ENCODE data around the gene SORBS1.

Gene SORBS1

DNA sequence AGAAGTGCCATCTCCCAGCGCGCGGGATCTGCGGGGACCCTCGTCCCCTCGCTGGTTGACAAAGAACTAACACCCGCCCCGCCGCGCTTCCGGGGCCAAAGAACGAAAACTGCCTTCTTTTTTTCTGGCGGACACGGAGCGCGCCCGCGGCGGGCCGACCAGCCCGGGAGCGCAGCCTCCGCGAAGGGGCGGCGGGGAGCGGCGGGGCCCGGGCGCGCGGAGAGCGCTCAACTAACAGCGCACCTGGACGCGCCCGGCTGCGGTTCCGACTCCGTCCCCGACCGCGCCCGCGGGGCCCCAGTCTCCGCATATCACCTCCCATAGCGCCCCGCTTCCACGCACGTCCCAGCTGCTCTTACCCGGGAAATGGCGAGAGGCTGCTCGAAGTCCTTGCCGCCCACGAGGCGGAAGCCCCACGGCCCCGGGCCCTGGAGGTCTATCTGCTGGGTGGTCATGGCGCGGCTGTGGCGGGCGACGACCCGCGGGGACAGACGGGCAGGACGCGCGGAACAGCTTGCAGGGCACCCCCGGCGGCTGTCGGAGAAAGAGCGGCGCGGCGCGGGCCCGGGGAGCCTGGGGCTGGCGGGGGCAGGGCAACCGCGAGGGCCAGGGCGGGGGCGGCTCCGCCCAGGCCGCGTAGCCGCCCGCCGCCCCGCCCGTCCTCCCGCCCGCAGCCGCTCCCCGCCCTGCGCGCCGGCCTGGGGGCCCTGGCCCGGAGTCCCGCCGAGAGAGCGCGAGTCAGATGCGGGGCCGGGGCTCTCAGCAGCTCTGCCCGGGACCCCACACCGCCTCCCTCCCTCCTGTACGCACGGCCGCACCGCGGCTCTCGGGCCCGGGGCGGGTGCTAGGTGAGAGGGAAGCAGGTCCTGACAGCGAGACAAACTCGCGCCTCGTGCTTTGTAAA is 270.5 kb downstream of the SORBS1 start, which contains the start of gene PDLIM1:
Gene PDLIM1 (minus strand): TSS at position 543 of the 904 bp plus-strand sequence. CDS start 88 bp downstream, at position 455.
- no peaks in the 10 kb centered on the region for H3K36me3 Mint-ChIP-seq (ENCODE audit: low read depth)
- peak within 1 kb of the TSS; percentile 79 for H3K4me3 Mint-ChIP-seq
- H3K27me3 Mint-ChIP-seq (ENCODE audit: low read depth): peaks cover 49% of the 10 kb centered on the region
- peak within 1 kb of the TSS; percentile 64 for H3K27ac Mint-ChIP-seq
- H3K4me1 Mint-ChIP-seq (ENCODE audit: low read depth): peaks cover 31% of the 10 kb centered on the region
- H3K9me3 Mint-ChIP-seq: no peaks in the 10 kb centered on the region

DNA sequence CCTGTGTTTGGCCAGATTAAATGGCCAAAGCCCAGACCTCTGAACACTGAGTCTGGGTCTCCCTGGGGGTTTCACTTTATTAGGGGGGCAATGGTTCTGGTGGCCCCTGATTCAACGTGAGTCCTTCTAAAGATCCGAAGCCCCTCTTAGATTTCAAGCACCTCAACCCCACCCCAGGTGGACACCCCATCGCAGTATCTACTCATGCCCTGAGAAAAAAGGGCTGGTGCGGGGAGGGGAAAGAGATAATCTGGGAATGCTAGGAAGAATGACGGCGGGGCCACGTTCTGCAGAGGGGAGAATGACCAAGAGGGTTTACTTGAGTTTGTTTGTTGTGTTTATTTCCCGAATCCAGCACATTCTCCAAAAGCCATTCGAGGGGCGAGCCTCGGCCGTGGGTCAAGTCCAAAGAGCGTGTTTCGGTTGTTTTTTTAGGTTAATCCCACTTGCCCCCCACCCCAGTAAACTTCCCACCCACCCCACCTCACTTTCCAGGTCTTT is 271.2 kb downstream of the SORBS1 start:
- H3K9me3 Mint-ChIP-seq: no peaks in the 10 kb centered on the region
- peaks cover 49% of the 10 kb centered on the region for H3K27me3 Mint-ChIP-seq (ENCODE audit: low read depth)
- peak overlapping the region; percentile 76 for H3K4me3 Mint-ChIP-seq
- H3K36me3 Mint-ChIP-seq (ENCODE audit: low read depth): no peaks in the 10 kb centered on the region
- H3K4me1 Mint-ChIP-seq (ENCODE audit: low read depth): peaks cover 24% of the 10 kb centered on the region
- no peak overlapping the region for H3K27ac Mint-ChIP-seq

GRCh38 chr10:95289003-95289920 is 271.9 kb downstream of the SORBS1 start:
- H3K4me1 Mint-ChIP-seq (ENCODE audit: low read depth): peaks cover 20% of the 10 kb centered on the region
- no peaks in the 10 kb centered on the region for H3K9me3 Mint-ChIP-seq
- H3K27ac Mint-ChIP-seq: no peak overlapping the region
- H3K4me3 Mint-ChIP-seq: peak overlapping the region; percentile 76
- peaks cover 44% of the 10 kb centered on the region for H3K27me3 Mint-ChIP-seq (ENCODE audit: low read depth)
- H3K36me3 Mint-ChIP-seq (ENCODE audit: low read depth): no peaks in the 10 kb centered on the region

- Mint-ChIP-seq H3K36me3 (ENCODE audit: low read depth) (no peaks in the 10 kb centered on the region), H3K4me1 (ENCODE audit: low read depth) (peaks cover 14% of the 10 kb centered on the region), H3K9me3 (no peaks in the 10 kb centered on the region), H3K27ac (no peak overlapping the region), H3K4me3 (no peak overlapping the region), H3K27me3 (ENCODE audit: low read depth) (peaks cover 38% of the 10 kb centered on the region)
These were observed 272.9 kb downstream of the SORBS1 start for GRCh38 chr10:95288303-95288702.

- Mint-ChIP-seq H3K4me3 (no peak overlapping the region), H3K27me3 (ENCODE audit: low read depth) (peaks cover 38% of the 10 kb centered on the region), H3K9me3 (no peaks in the 10 kb centered on the region), H3K36me3 (ENCODE audit: low read depth) (no peaks in the 10 kb centered on the region), H3K4me1 (ENCODE audit: low read depth) (peaks cover 13% of the 10 kb centered on the region), H3K27ac (no peak overlapping the region)
These were observed 273.9 kb downstream of the SORBS1 start for GRCh38 chr10:95287281-95287680.

DNA sequence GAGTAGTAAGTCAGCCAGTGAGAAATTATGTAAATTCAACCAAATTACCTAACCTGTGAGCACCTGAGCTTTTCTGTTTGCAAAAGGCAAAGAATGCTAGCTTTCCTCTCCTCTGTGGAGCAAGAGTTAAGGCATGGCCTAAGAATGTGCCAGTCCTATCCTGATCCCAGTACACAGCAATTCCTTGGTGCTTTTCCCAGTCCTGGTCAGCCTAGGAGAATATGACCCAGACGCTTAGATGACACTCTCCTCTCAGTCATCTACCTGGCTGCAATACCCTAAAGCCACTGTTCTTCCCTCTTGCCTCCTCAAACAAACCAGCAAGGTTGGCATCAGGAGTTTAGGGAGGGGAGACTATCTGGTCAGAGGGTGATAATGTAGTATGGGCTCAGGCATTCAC is 274.5 kb downstream of the SORBS1 start:
- no peak overlapping the region for H3K4me3 Mint-ChIP-seq
- peaks cover 12% of the 10 kb centered on the region for H3K4me1 Mint-ChIP-seq (ENCODE audit: low read depth)
- no peak overlapping the region for H3K27ac Mint-ChIP-seq
- no peaks in the 10 kb centered on the region for H3K36me3 Mint-ChIP-seq (ENCODE audit: low read depth)
- H3K27me3 Mint-ChIP-seq (ENCODE audit: low read depth): peaks cover 37% of the 10 kb centered on the region
- no peaks in the 10 kb centered on the region for H3K9me3 Mint-ChIP-seq

GRCh38 chr10:95285556-95285955 is 275.6 kb downstream of the SORBS1 start:
- no peak overlapping the region for H3K27ac Mint-ChIP-seq
- H3K4me1 Mint-ChIP-seq (ENCODE audit: low read depth): peaks cover 8% of the 10 kb centered on the region
- H3K27me3 Mint-ChIP-seq (ENCODE audit: low read depth): peaks cover 34% of the 10 kb centered on the region
- no peaks in the 10 kb centered on the region for H3K36me3 Mint-ChIP-seq (ENCODE audit: low read depth)
- no peak overlapping the region for H3K4me3 Mint-ChIP-seq
- H3K9me3 Mint-ChIP-seq: no peaks in the 10 kb centered on the region

GRCh38 chr10:95284807-95285206 is 276.4 kb downstream of the SORBS1 start:
- Mint-ChIP-seq H3K4me3 (no peak overlapping the region), H3K9me3 (no peaks in the 10 kb centered on the region), H3K27me3 (ENCODE audit: low read depth) (peaks cover 28% of the 10 kb centered on the region), H3K4me1 (ENCODE audit: low read depth) (peaks cover 6% of the 10 kb centered on the region), H3K36me3 (ENCODE audit: low read depth) (no peaks in the 10 kb centered on the region), H3K27ac (no peak overlapping the region)

GRCh38 chr10:95282107-95282506 is 279.1 kb downstream of the SORBS1 start:
- peaks cover 6% of the 10 kb centered on the region for H3K4me1 Mint-ChIP-seq (ENCODE audit: low read depth)
- peaks cover 3% of the 10 kb centered on the region for H3K36me3 Mint-ChIP-seq (ENCODE audit: low read depth)
- H3K4me3 Mint-ChIP-seq: no peak overlapping the region
- H3K9me3 Mint-ChIP-seq: no peaks in the 10 kb centered on the region
- peaks cover 10% of the 10 kb centered on the region for H3K27me3 Mint-ChIP-seq (ENCODE audit: low read depth)
- H3K27ac Mint-ChIP-seq: no peak overlapping the region

DNA sequence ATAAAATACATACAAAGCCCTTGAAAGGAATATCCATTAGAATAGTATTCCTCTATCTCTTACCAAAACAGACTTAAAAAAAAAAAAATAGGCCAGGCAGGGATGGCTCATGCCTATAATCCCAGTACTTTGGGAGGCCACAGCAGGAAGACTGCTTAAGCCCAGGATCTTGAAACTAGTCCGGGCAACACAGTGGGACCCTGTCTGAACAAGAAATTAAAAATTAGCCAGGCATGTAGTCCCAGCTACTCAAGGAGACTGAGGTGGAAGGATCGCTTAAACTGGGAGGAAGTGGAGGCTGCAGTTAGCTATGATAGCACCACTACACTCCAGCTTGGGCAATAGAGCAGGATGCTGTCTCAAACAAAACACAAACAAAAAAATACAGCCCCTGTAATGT is 280.0 kb downstream of the SORBS1 start:
- Mint-ChIP-seq H3K27me3 (ENCODE audit: low read depth) (peaks cover 5% of the 10 kb centered on the region), H3K27ac (no peak overlapping the region), H3K36me3 (ENCODE audit: low read depth) (peaks cover 3% of the 10 kb centered on the region), H3K4me3 (no peak overlapping the region), H3K4me1 (ENCODE audit: low read depth) (peaks cover 6% of the 10 kb centered on the region), H3K9me3 (no peaks in the 10 kb centered on the region)

DNA sequence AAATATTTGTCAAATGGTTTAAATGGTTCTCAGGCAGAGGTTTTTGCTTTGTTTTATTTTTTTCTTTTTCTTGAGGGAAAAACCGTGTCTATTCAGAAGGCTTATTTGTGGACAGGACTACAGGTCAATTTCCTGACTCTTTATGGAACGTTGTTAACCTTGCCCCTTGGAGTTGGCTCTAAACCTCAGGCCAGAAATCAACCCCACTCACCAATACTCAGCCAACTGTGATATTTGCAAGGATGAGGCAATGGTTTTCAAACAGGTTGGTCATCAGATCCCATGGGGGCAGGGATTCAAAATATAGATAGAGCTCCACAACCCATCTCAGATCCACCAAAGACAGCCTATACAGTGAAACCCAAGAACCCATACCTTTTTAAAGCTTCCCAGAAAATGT is 280.5 kb downstream of the SORBS1 start:
- H3K4me1 Mint-ChIP-seq (ENCODE audit: low read depth): peaks cover 6% of the 10 kb centered on the region
- H3K4me3 Mint-ChIP-seq: no peak overlapping the region
- no peaks in the 10 kb centered on the region for H3K9me3 Mint-ChIP-seq
- H3K36me3 Mint-ChIP-seq (ENCODE audit: low read depth): peaks cover 3% of the 10 kb centered on the region
- H3K27me3 Mint-ChIP-seq (ENCODE audit: low read depth): peaks cover 5% of the 10 kb centered on the region
- H3K27ac Mint-ChIP-seq: no peak overlapping the region

DNA sequence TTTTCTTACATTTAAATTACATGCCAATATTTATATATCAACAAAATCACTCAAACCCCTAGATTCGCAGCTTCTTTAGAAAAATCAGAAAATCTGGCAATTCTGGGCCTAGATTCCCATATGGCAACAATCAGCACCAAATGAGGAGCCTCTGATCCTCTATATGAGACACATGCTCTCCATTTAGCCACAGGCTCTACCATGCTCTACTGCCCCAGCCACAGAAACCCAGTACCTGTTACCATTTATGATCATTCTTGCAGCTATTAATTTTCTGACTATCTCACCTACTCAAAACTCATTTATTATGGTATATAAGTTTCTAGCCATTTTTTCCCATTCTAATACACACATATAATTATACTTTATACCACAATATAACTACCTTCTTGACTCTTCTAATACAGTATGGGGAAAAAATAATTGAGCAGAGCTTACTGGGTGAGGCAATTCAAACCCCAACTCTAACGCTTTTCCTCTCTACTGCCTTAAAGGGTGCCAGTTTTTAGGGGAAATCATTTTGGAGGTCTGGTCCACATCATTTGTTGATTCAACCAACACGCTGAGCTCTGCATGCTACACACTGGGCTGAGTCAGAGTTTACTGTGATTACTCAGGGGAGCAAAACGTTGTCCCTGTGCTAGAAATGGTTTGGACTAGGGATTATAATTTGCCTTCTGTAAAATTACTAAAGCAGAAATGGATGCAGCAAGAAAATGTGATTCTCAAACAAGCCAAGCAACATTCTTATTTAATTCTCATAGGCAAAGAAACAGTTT is 281.9 kb downstream of the SORBS1 start:
- H3K4me3 Mint-ChIP-seq: no peak overlapping the region
- peaks cover 3% of the 10 kb centered on the region for H3K36me3 Mint-ChIP-seq (ENCODE audit: low read depth)
- H3K9me3 Mint-ChIP-seq: no peaks in the 10 kb centered on the region
- H3K4me1 Mint-ChIP-seq (ENCODE audit: low read depth): peaks cover 3% of the 10 kb centered on the region
- H3K27me3 Mint-ChIP-seq (ENCODE audit: low read depth): peaks cover 5% of the 10 kb centered on the region
- no peak overlapping the region for H3K27ac Mint-ChIP-seq

DNA sequence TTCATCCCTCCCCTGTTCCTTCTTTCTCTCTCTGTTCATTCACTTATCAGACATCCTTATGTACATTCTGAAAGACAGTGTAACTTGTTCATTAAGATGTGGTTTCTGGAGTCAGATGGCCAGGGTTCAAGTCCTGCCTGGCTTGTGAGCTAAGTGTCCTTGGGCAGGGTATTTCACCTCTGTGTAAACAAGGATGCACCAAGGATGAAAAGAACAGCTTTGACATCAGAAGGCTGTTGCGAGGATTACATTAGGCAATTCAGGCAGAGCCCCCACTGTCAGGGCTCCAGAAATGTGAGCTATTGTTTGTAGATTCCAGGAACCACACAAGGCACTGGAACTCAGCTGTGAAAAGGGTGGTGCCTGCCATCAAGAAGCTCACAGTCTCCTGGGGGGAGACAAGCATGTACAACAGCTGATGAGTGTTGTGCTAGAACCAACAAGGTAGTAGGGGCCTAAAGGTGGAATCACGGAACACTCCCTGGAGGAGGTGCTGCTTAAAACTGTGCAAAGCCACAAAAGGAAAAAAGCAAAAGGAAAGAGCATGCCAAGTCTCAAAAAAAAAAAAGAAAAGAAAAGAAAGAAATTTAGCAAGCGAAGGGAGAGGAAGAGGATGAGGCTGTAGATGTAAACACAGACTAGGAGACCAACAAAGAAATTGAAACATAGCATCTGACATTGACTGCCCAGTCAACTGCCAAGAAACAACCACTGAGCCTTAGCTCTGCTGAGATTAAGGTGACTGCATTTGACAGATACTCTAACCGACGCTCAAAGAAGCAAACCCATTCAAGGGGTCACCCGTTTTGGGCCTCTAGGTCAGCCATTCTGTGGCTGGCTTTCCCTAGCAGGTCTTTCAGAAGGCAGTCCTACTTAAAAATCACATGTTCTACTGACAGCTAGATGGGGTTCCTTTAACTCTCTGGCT is 282.8 kb downstream of the SORBS1 start:
- Mint-ChIP-seq H3K9me3 (no peaks in the 10 kb centered on the region), H3K4me3 (no peak overlapping the region), H3K27ac (no peak overlapping the region), H3K4me1 (ENCODE audit: low read depth) (peaks cover 3% of the 10 kb centered on the region), H3K36me3 (ENCODE audit: low read depth) (peaks cover 3% of the 10 kb centered on the region), H3K27me3 (ENCODE audit: low read depth) (peaks cover 5% of the 10 kb centered on the region)

All from T-helper 1 cell treated with Interleukin-12 subunit alpha and Interleukin-12 subunit beta and Interleukin-4 antibody, amounts not matched to agents 30 μg/mL and 1 μg/mL, for 36 hours (primary cell).